ENCODE data around the gene RBM23.

RBM23 gene

GRCh38 chr14:22893706-22894105 lies 25.2 kb downstream of the RBM23 start:
- no peak for TF ChIP-seq ZFX (IDR thresholded peaks at IDR 0.05; ENCODE audit: borderline replicate concordance)
- TF ChIP-seq CTCF (IDR thresholded peaks at IDR 0.05): no peak
- H3K27ac ChIP-seq: no peak overlapping the region

- no peak for TF ChIP-seq ZFX (IDR thresholded peaks at IDR 0.05; ENCODE audit: borderline replicate concordance)
- TF ChIP-seq CTCF (IDR thresholded peaks at IDR 0.05): no peak
- no peak overlapping the region for H3K27ac ChIP-seq
Observed at GRCh38 chr14:22892488-22892887, 26.5 kb downstream of the RBM23 start.

DNA sequence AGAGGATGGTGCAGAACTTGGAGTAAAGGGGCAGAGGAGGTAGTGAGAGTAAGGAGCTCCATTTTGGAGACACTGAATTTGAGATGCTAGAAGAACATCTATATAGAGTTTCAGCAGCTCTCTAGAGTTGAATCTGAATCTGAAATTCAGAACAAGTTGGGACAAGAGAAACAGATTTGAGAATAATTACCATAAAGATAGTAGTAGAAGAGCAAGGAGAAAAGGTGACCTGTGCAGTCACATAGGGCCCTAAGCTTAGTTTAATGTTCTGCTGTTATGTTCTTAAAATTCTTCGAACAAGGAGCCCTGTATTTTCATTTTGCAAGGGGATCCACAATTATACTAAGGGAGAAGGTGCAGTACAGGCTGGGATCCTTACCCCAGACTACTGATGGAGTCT lies 28.5 kb downstream of the RBM23 start:
- H3K27ac ChIP-seq: no peak overlapping the region
- TF ChIP-seq ZFX (IDR thresholded peaks at IDR 0.05; ENCODE audit: borderline replicate concordance) (no peak), CTCF (IDR thresholded peaks at IDR 0.05) (no peak)

DNA sequence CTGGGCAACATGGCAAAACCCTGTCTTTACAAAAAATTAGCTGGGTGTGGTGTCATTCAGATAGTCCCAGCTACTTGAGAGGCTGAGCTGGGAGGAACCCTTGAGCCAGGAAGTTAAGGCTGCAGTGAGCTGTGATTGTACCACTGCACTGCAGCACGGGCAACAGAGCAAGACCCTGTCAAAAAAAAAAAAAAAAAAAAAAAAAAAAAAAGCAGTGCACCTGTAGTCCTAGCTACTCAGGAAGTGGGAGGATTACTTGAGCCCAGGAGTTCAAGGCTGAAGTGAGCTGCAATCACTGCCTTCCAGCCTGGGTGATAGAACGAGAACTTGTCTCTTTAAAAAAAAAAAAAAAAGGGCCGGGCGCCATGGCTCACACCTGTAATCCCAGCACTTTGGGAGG lies 30.3 kb downstream of the RBM23 start:
- TF ChIP-seq ZFX (IDR thresholded peaks at IDR 0.05; ENCODE audit: borderline replicate concordance) (no peak), CTCF (IDR thresholded peaks at IDR 0.05) (no peak)
- H3K27ac ChIP-seq: no peak overlapping the region

- TF ChIP-seq CTCF (IDR thresholded peaks at IDR 0.05): no peak
- TF ChIP-seq ZFX (IDR thresholded peaks at IDR 0.05; ENCODE audit: borderline replicate concordance): no peak
- H3K27ac ChIP-seq: peak overlapping the region; percentile 95
Observed at GRCh38 chr14:22887990-22888378, 31.0 kb downstream of the RBM23 start.

- peak overlapping the region; percentile 95 for H3K27ac ChIP-seq
- TF ChIP-seq CTCF (IDR thresholded peaks at IDR 0.05): no peak
- no peak for TF ChIP-seq ZFX (IDR thresholded peaks at IDR 0.05; ENCODE audit: borderline replicate concordance)
Observed at GRCh38 chr14:22887260-22887989, 31.5 kb downstream of the RBM23 start.

DNA sequence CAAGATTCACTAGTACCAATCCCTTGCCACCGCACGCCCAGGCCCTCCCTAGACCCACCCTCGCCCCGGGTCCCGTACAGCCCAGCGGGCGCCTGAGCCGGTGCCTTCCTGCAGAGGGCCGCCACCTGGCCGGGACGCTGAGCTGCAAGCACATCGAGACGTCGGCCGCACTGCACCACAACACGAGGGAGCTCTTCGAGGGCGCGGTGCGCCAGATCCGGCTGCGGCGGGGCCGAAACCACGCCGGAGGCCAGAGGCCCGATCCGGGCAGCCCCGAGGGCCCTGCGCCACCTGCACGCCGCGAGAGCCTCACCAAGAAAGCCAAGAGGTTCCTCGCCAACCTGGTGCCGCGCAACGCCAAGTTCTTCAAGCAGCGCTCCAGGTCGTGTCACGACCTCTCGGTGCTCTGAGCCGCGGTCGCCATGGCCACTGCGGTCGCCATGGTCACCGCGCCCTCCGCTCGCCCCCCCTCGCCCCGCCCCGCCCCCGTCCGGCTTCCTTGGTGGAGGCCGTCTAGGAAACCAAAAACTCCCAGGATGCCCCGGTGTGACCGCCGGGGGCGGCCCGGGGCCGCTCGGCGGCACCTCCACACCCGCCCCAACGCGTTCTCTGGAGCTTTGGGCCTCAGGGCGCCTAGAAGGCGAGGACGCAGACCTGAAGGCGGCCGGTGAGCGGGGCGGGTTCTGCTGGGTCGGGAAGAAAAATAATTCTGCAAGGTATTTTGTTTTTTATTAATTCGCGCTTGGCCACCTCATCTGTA lies 32.3 kb downstream of the RBM23 start:
- H3K27ac ChIP-seq: peak overlapping the region; percentile 95
- TF ChIP-seq ZFX (IDR thresholded peaks at IDR 0.05; ENCODE audit: borderline replicate concordance) (no peak), CTCF (IDR thresholded peaks at IDR 0.05) (peak; percentile 60)

Data from 22Rv1 (cell line).